ENCODE results near the gene SOS2. TPM values are rescaled to one million over a fixed set of nuclear protein-coding genes. Genes with fewer than 3 reads are reported as not detected.
A peak's percentile ranks its signal among the peaks of the same experiment; 100 is the strongest.

Gene SOS2
- total RNA-seq, 1 experiment from 2014 or later, result 9.4 TPM

- Histone ChIP-seq H3K4ac (ENCODE audit: low read depth, low read length) (no peak overlapping the region), H3K9me3 (ENCODE audit: control insufficient read depth, low read depth, low read length) (no peaks in the 10 kb centered on the region), H3K14ac (ENCODE audit: insufficient read depth, low read length) (no peak overlapping the region), H3K23ac (ENCODE audit: insufficient read length, low read depth, low read length) (no peak overlapping the region), H3K79me2 (ENCODE audit: insufficient read depth, low read length) (no peaks in the 10 kb centered on the region), H3K4me1 (ENCODE audit: insufficient read depth, low read length) (no peaks in the 10 kb centered on the region), H2BK20ac (ENCODE audit: low read depth, low read length, poor library complexity, severe bottlenecking) (no peak overlapping the region), H3K9ac (ENCODE audit: extremely low read depth, insufficient read length, low read length) (no peak overlapping the region), H3K4me2 (ENCODE audit: insufficient read depth, insufficient read length, low read length) (no peak overlapping the region), H3K79me1 (ENCODE audit: insufficient read depth, low read depth, low read length, poor library complexity, severe bottlenecking) (no peaks in the 10 kb centered on the region), H2BK120ac (ENCODE audit: low read depth, low read length, poor library complexity, severe bottlenecking) (no peak overlapping the region), H3K27ac (ENCODE audit: insufficient read length, low read depth, low read length) (no peak overlapping the region), H2AK5ac (ENCODE audit: insufficient read length, low read length) (no peak overlapping the region), H3K18ac (ENCODE audit: insufficient read length, low read depth, low read length) (no peak overlapping the region), H2AFZ (ENCODE audit: low read length) (no peak overlapping the region), H4K8ac (replicated peaks; ENCODE audit: insufficient read length, low read depth, low read length) (no peak overlapping the region), H3T11ph (ENCODE audit: low read length) (no peak overlapping the region), H3K56ac (ENCODE audit: insufficient read length, low read depth, low read length) (no peak overlapping the region), H4K91ac (ENCODE audit: insufficient read length, low read depth, low read length) (no peak overlapping the region), H3K23me2 (ENCODE audit: insufficient read length, low read depth, low read length, poor library complexity, severe bottlenecking) (no peaks in the 10 kb centered on the region), H2BK5ac (ENCODE audit: insufficient read length, low read length) (no peak overlapping the region), H2BK15ac (ENCODE audit: low read depth, low read length) (no peak overlapping the region), H2BK12ac (ENCODE audit: insufficient read length, low read depth, low read length) (no peak overlapping the region), H4K20me1 (ENCODE audit: control insufficient read depth, insufficient read depth, insufficient read length) (no peaks in the 10 kb centered on the region), H3K27me3 (ENCODE audit: insufficient read depth, low read length) (no peaks in the 10 kb centered on the region), H4K5ac (ENCODE audit: insufficient read length, low read depth, low read length) (no peak overlapping the region)
- no peak for DNase-seq
- Mint-ChIP-seq H3K4me3 (no peak overlapping the region), H3K4me1 (no peaks in the 10 kb centered on the region), H3K9me3 (no peaks in the 10 kb centered on the region), H3K27me3 (ENCODE audit: low read depth) (no peaks in the 10 kb centered on the region), H3K27ac (peak overlapping the region in 2 of 3 experiments; percentile 47 to 51; a peak in 4 of 7 replicates), H3K36me3 (ENCODE audit: insufficient read depth in 1 of 3, low read depth in 3 of 3) (peaks cover 13 to 35% (median 15%) of the 10 kb centered on the region in 3 experiments; a peak in 5 of 7 replicates)
- TF ChIP-seq CTCF (conservative IDR thresholded peaks at IDR 0.05), result no peak
- WGBS (ENCODE audit: extremely low coverage, insufficient read length, low lambda C conversion rate), result no CpG with 5 or more reads among the region's 7 CpGs
Measured at GRCh38 chr14:50249136-50249775, 17.9 kb upstream of the SOS2 start.

All from H9 (cell line).